GM19238 (cell line): ENCODE measurements around the gene SNRPD3.
"Not testable (repeated sequence)": the region's sequence is repeated elsewhere in the genome, so short reads cannot be mapped to it uniquely, and the experiment has no call there.

Experiments used
- DNase-seq: peaks from one replicate; pipeline ENCODE4 v3.0.0; 2011; ENCODE audit warnings: low spot score; ENCODE audit not compliant: insufficient read length

SNRPD3 gene

GRCh38 chr22:24608327-24608726 lies 52.5 kb downstream of the SNRPD3 start:
- DNase-seq: not testable (repeated sequence)

- DNase-seq: not testable (repeated sequence)
These were observed 54.1 kb downstream of the SNRPD3 start for GRCh38 chr22:24609888-24610287.

GRCh38 chr22:24614794-24615193 lies 59.0 kb downstream of the SNRPD3 start:
- DNase-seq: not testable (repeated sequence)

- not testable (repeated sequence) for DNase-seq
These were observed 65.4 kb downstream of the SNRPD3 start for GRCh38 chr22:24621244-24621643.

- not testable (repeated sequence) for DNase-seq
These were observed 66.8 kb downstream of the SNRPD3 start for GRCh38 chr22:24622596-24622995.
